Activated naive CD8-positive, alpha-beta T cell treated with anti-CD3 and anti-CD28 coated beads for 36 hours (primary cell): Measurements from ENCODE around the gene GRK4. TPM values are rescaled to one million over a fixed set of nuclear protein-coding genes. Genes with fewer than 3 reads are reported as not detected.

Experiments used
- DNase-seq: peaks from one replicate; pipeline ENCODE4 v3.0.0; 2021
- H3K27ac Mint-ChIP-seq: one replicate; pipeline ENCODE4 v1.8.0; 2022; ENCODE audit warnings: mild to moderate bottlenecking, moderate library complexity, mixed read lengths
- H3K27me3 Mint-ChIP-seq: one replicate; pipeline ENCODE4 v1.8.0; 2022; ENCODE audit warnings: mild to moderate bottlenecking, mixed read lengths
- H3K36me3 Mint-ChIP-seq: one replicate; pipeline ENCODE4 v1.8.0; 2021; ENCODE audit warnings: mild to moderate bottlenecking, mixed read lengths
- H3K4me1 Mint-ChIP-seq: one replicate; pipeline ENCODE4 v1.8.0; 2021; ENCODE audit warnings: mixed read lengths
- H3K4me3 Mint-ChIP-seq: one replicate; pipeline ENCODE4 v1.8.0; 2022; ENCODE audit warnings: mild to moderate bottlenecking, moderate library complexity, mixed read lengths
- H3K9me3 Mint-ChIP-seq: one replicate; pipeline ENCODE4 v1.8.0; 2022; ENCODE audit warnings: mixed read lengths
- total RNA-seq, 2 experiments: library from RNA; stranded (reverse); gene quantifications; one replicate each; pipeline ENCODE4 v1.2.3, GENCODE V29; 2021

GRK4 gene
- total RNA-seq, 2 experiments from 2014 or later = 2.6 to 3.2 TPM

DNA sequence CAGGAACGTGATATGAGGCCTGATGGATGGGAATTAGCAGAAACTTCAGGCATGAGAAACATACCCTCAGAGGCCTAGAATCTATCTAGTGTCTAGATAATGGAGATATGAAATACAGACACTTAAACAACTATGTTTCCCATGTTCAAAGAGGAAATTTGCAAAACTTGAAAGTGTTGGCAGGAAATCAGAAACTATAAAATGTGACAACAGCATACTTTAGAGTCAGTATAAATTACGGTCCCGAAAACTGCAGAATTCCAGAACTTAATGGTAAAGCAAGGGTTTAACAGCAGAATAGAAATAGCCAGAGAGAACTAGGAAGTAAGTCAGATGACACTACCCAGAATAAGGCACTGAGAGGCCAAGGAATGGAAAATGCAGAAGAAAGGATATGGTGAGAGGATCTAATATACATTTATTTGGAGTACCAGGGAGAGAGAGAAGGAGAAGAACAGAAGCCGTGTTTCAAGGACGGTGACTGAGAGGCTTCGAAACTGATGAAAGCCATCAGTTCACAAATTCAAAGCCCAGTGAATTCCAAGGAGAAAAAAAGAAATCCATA lies 103.5 kb downstream of the GRK4 start:
- Mint-ChIP-seq H3K36me3 (peaks cover 2% of the 10 kb centered on the region), H3K9me3 (no peaks in the 10 kb centered on the region), H3K27me3 (no peaks in the 10 kb centered on the region), H3K4me3 (no peak overlapping the region), H3K27ac (no peak overlapping the region), H3K4me1 (no peaks in the 10 kb centered on the region)
- DNase-seq = no peak

- H3K36me3 Mint-ChIP-seq = peaks cover 2% of the 10 kb centered on the region
- no peak overlapping the region for H3K27ac Mint-ChIP-seq
- DNase-seq = no peak
- no peaks in the 10 kb centered on the region for H3K9me3 Mint-ChIP-seq
- no peaks in the 10 kb centered on the region for H3K4me1 Mint-ChIP-seq
- no peaks in the 10 kb centered on the region for H3K27me3 Mint-ChIP-seq
- no peak overlapping the region for H3K4me3 Mint-ChIP-seq
Observed at GRCh38 chr4:3067473-3068001, 104.2 kb downstream of the GRK4 start.

DNA sequence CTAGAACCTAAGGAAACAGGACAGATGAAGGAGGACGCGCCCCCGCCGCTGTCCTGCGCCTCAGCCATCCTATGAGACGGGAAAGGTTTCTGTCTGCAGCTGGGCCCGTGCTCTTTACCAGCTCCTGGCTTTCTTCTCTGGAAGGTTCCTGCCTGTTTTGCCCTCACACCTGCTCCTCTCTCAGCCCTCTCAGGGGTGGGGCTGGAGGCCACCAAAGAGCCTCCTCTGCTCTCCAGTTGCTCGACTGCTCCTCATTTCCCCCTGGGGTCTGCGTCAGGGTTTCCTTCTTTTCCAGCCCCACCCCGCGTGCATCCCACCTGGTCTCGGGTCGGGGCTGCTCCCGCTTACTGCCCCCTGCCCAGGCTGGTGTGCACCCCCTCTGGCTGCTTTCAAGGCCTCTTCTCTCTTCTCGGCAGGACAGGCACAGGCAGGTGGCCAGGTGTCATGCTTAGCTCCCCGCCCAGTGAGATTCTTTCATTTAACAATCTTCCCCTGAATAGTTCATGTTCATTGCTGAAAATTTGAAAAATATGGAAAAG lies 106.4 kb downstream of the GRK4 start:
- H3K4me1 Mint-ChIP-seq = no peaks in the 10 kb centered on the region
- no peak overlapping the region for H3K4me3 Mint-ChIP-seq
- no peaks in the 10 kb centered on the region for H3K9me3 Mint-ChIP-seq
- no peak for DNase-seq
- H3K27me3 Mint-ChIP-seq = no peaks in the 10 kb centered on the region
- H3K36me3 Mint-ChIP-seq = peaks cover 2% of the 10 kb centered on the region
- no peak overlapping the region for H3K27ac Mint-ChIP-seq

GRCh38 chr4:3070709-3071500 lies 107.5 kb downstream of the GRK4 start:
- no peak overlapping the region for H3K27ac Mint-ChIP-seq
- DNase-seq = no peak
- peaks cover 3% of the 10 kb centered on the region for H3K36me3 Mint-ChIP-seq
- no peaks in the 10 kb centered on the region for H3K27me3 Mint-ChIP-seq
- H3K4me1 Mint-ChIP-seq = peaks cover 3% of the 10 kb centered on the region
- no peaks in the 10 kb centered on the region for H3K9me3 Mint-ChIP-seq
- H3K4me3 Mint-ChIP-seq = no peak overlapping the region

DNA sequence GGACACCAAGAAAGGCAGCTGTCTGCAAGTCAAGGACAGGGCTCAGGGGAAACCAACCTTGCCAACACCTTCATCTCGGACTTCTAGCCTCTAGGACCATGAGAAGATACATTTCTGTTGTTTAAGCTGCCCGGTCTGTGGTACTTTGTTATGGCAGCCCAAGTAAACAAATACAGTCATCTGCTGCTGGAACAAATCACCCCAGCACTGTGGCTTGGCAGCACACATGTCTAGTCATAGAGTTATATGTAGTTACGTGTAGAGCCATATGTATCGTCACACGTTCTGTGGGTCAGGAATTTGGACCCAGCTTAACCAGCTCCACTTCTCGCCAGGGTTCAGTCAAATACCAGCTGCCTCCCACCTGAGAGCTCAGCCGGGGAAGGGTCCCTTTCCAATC lies 108.4 kb downstream of the GRK4 start:
- Mint-ChIP-seq H3K4me1 (peaks cover 10% of the 10 kb centered on the region), H3K9me3 (no peaks in the 10 kb centered on the region), H3K27me3 (no peaks in the 10 kb centered on the region), H3K36me3 (peaks cover 4% of the 10 kb centered on the region), H3K4me3 (no peak overlapping the region), H3K27ac (no peak overlapping the region)
- DNase-seq = no peak

DNA sequence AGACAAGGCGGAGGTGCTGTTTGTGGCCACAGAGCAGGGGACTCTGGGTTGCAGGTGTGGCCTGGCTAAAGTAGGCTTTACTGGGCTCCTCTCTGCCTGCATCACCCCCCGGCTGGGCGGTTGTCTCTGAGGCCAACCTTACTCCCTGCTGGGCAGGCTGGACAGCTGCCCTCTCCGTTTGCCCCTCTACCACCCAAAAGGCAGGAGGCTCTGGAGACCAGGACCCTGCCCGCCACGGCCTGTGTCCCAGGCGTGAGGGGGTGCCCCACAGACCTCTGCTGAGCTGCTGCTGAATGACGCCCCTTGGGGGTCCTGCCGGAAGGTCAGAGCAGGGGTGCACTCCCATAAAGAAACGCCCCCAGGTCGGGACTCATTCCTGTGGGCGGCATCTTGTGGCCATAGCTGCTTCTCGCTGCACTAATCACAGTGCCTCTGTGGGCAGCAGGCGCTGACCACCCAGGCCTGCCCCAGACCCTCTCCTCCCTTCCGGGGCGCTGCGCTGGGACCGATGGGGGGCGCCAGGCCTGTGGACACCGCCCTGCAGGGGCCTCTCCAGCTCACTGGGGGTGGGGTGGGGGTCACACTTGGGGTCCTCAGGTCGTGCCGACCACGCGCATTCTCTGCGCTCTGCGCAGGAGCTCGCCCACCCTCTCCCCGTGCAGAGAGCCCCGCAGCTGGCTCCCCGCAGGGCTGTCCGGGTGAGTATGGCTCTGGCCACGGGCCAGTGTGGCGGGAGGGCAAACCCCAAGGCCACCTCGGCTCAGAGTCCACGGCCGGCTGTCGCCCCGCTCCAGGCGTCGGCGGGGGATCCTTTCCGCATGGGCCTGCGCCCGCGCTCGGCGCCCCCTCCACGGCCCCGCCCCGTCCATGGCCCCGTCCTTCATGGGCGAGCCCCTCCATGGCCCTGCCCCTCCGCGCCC lies 110.0 kb downstream of the GRK4 start:
- no peak overlapping the region for H3K27ac Mint-ChIP-seq
- H3K4me1 Mint-ChIP-seq = peaks cover 16% of the 10 kb centered on the region
- no peak overlapping the region for H3K4me3 Mint-ChIP-seq

DNA sequence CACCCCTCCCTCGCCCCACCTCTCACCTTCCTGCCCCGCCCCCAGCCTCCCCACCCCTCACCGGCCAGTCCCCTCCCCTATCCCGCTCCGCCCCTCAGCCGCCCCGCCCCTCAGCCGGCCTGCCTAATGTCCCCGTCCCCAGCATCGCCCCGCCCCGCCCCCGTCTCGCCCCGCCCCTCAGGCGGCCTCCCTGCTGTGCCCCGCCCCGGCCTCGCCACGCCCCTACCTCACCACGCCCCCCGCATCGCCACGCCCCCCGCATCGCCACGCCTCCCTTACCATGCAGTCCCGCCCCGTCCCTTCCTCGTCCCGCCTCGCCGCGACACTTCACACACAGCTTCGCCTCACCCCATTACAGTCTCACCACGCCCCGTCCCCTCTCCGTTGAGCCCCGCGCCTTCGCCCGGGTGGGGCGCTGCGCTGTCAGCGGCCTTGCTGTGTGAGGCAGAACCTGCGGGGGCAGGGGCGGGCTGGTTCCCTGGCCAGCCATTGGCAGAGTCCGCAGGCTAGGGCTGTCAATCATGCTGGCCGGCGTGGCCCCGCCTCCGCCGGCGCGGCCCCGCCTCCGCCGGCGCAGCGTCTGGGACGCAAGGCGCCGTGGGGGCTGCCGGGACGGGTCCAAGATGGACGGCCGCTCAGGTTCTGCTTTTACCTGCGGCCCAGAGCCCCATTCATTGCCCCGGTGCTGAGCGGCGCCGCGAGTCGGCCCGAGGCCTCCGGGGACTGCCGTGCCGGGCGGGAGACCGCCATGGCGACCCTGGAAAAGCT lies 110.9 kb downstream of the GRK4 start, which contains the start of the genes HTT and HTT-AS:
Gene HTT, plus strand, starts transcription at position 604 of the 768 bp plus-strand sequence. Its CDS starts 145 bp downstream, at position 749.
Gene HTT-AS, minus strand, starts transcription at position 461 of the 768 bp plus-strand sequence.
- Mint-ChIP-seq H3K9me3 (no peaks in the 10 kb centered on the region), H3K27ac (peak within 1 kb of the TSS; percentile 91), H3K27me3 (no peaks in the 10 kb centered on the region), H3K4me1 (peaks cover 20% of the 10 kb centered on the region), H3K36me3 (peaks cover 5% of the 10 kb centered on the region), H3K4me3 (peak within 1 kb of the TSS; percentile 95)
- DNase-seq = peak; percentile 91

More for the DNA sequence above, 110.0 kb downstream of the GRK4 start:
- H3K27me3 Mint-ChIP-seq = no peaks in the 10 kb centered on the region
- DNase-seq = no peak
- peaks cover 5% of the 10 kb centered on the region for H3K36me3 Mint-ChIP-seq
- no peaks in the 10 kb centered on the region for H3K9me3 Mint-ChIP-seq

- H3K27me3 Mint-ChIP-seq = no peaks in the 10 kb centered on the region
- peaks cover 8% of the 10 kb centered on the region for H3K36me3 Mint-ChIP-seq
- H3K9me3 Mint-ChIP-seq = no peaks in the 10 kb centered on the region
- peak overlapping the region; percentile 95 for H3K4me3 Mint-ChIP-seq
- peak; percentile 66 for DNase-seq
- H3K4me1 Mint-ChIP-seq = peaks cover 23% of the 10 kb centered on the region
- H3K27ac Mint-ChIP-seq = peak overlapping the region; percentile 91
Observed at GRCh38 chr4:3074846-3075651, 111.7 kb downstream of the GRK4 start.

DNA sequence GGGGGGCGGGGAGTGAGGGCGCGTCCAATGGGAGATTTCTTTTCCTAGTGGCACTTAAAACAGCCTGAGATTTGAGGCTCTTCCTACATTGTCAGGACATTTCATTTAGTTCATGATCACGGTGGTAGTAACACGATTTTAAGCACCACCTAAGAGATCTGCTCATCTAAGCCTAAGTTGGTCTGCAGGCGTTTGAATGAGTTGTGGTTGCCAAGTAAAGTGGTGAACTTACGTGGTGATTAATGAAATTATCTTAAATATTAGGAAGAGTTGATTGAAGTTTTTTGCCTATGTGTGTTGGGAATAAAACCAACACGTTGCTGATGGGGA lies 112.2 kb downstream of the GRK4 start:
- peaks cover 10% of the 10 kb centered on the region for H3K36me3 Mint-ChIP-seq
- peaks cover 26% of the 10 kb centered on the region for H3K4me1 Mint-ChIP-seq
- H3K27me3 Mint-ChIP-seq = no peaks in the 10 kb centered on the region
- DNase-seq = no peak
- H3K27ac Mint-ChIP-seq = no peak overlapping the region
- H3K9me3 Mint-ChIP-seq = no peaks in the 10 kb centered on the region
- peak overlapping the region; percentile 95 for H3K4me3 Mint-ChIP-seq

DNA sequence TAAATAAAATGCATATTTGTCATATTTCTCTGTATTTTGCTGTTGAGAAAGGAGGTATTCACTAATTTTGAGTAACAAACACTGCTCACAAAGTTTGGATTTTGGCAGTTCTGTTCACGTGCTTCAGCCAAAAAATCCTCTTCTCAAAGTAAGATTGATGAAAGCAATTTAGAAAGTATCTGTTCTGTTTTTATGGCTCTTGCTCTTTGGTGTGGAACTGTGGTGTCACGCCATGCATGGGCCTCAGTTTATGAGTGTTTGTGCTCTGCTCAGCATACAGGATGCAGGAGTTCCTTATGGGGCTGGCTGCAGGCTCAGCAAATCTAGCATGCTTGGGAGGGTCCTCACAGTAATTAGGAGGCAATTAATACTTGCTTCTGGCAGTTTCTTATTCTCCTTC lies 114.4 kb downstream of the GRK4 start:
- DNase-seq = no peak
- H3K4me1 Mint-ChIP-seq = peaks cover 38% of the 10 kb centered on the region
- H3K36me3 Mint-ChIP-seq = peaks cover 10% of the 10 kb centered on the region
- no peak overlapping the region for H3K27ac Mint-ChIP-seq
- H3K9me3 Mint-ChIP-seq = no peaks in the 10 kb centered on the region
- no peaks in the 10 kb centered on the region for H3K27me3 Mint-ChIP-seq
- no peak overlapping the region for H3K4me3 Mint-ChIP-seq

DNA sequence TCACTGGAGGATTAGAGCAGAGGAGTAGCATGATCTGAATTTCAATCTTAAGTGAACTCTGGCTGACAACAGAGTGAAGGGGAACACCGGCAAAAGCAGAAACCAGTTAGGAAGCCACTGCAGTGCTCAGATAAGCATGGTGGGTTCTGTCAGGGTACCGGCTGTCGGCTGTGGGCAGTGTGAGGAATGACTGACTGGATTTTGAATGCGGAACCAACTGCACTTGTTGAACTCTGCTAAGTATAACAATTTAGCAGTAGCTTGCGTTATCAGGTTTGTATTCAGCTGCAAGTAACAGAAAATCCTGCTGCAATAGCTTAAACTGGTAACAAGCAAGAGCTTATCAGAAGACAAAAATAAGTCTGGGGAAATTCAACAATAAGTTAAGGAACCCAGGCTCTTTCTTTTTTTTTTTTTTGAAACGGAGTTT lies 116.3 kb downstream of the GRK4 start:
- DNase-seq = no peak
- Mint-ChIP-seq H3K9me3 (no peaks in the 10 kb centered on the region), H3K4me1 (peaks cover 51% of the 10 kb centered on the region), H3K27me3 (no peaks in the 10 kb centered on the region), H3K36me3 (peaks cover 16% of the 10 kb centered on the region), H3K27ac (no peak overlapping the region), H3K4me3 (no peak overlapping the region)

DNA sequence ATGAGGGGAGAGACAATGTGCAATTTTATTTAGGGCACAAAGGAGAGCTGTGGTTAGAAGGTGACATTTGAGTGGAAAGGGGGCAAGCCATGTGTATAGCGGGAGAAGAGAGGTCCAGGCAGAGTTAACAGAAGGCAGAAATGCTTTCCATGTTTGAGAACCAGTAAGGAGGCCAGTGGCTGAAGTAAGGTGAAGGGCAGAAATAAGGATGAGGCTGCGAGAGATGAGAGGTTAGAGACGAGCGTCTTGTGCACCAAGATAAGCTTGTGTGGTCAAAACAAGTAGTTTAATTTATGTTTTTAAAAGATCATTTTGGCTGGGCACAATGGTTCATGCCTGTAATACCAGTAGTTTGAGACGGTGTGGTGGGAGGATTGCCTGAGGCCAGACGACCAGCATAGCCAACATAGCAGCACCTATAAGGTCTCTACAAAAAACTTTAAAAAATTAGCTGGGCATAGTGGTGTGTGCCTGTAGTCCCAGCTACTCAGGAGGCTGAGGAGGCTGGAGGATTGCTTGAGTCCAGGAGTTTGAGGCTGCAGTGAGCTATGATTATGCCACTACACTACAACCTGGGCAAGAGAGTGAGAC lies 119.6 kb downstream of the GRK4 start:
- no peaks in the 10 kb centered on the region for H3K9me3 Mint-ChIP-seq
- no peak overlapping the region for H3K4me3 Mint-ChIP-seq
- peaks cover 59% of the 10 kb centered on the region for H3K4me1 Mint-ChIP-seq
- peaks cover 19% of the 10 kb centered on the region for H3K36me3 Mint-ChIP-seq
- no peaks in the 10 kb centered on the region for H3K27me3 Mint-ChIP-seq
- no peak overlapping the region for H3K27ac Mint-ChIP-seq
- DNase-seq = no peak

GRCh38 chr4:3083732-3084131 lies 120.4 kb downstream of the GRK4 start:
- Mint-ChIP-seq H3K4me3 (no peak overlapping the region), H3K36me3 (peaks cover 26% of the 10 kb centered on the region), H3K4me1 (peaks cover 57% of the 10 kb centered on the region)

More at GRCh38 chr4:3083732-3084131, 120.4 kb downstream of the GRK4 start:
- no peak for DNase-seq
- Mint-ChIP-seq H3K9me3 (no peaks in the 10 kb centered on the region), H3K27me3 (no peaks in the 10 kb centered on the region), H3K27ac (peak overlapping the region; percentile 40)
